Gastrocnemius medialis (tissue), 4 donors: ENCODE results near the gene ELOVL2.

Experiments
- POLR2A ChIP-seq, 2 donors: fragments of 450-650 bp; IDR thresholded peaks; one replicate each; pipeline ENCODE4 v1.6.1; 2017; ENCODE audit warnings: antibody characterized with exemption in 2 of 2, mild to moderate bottlenecking in 2 of 2, moderate library complexity in 2 of 2
- TF ChIP-seq, protein P1 (sequence below), 5 experiments: fragments of 450-650 bp in 3 of 5; fragments of 200-600 bp in 2 of 5; sonication (generic) in 2 of 5; IDR thresholded peaks in 4 of 5; conservative IDR thresholded peaks in 1 of 5; 1 replicate in 4 of 5; 2 replicates in 1 of 5; pipeline ENCODE4 v1.5.1; 2016 to 2019; ENCODE audit warnings: antibody characterized with exemption in 5 of 5, mild to moderate bottlenecking in 3 of 5, moderate library complexity in 3 of 5

DNA sequence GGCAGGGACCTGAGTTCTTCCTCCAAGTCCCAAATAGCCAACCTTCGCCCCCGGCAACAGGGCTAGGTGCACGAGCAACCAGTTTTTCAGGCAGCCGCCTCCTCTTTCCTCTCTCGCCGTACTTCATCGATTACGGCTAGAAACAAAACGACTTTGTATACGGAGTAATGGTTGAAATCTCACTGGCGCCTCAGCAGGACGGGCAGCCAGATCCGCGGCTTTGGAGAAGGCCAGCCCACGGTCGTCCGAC is 49.2 kb upstream of the ELOVL2 start:
- TF ChIP-seq, protein P1, sequence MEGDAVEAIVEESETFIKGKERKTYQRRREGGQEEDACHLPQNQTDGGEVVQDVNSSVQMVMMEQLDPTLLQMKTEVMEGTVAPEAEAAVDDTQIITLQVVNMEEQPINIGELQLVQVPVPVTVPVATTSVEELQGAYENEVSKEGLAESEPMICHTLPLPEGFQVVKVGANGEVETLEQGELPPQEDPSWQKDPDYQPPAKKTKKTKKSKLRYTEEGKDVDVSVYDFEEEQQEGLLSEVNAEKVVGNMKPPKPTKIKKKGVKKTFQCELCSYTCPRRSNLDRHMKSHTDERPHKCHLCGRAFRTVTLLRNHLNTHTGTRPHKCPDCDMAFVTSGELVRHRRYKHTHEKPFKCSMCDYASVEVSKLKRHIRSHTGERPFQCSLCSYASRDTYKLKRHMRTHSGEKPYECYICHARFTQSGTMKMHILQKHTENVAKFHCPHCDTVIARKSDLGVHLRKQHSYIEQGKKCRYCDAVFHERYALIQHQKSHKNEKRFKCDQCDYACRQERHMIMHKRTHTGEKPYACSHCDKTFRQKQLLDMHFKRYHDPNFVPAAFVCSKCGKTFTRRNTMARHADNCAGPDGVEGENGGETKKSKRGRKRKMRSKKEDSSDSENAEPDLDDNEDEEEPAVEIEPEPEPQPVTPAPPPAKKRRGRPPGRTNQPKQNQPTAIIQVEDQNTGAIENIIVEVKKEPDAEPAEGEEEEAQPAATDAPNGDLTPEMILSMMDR (IDR thresholded peaks at IDR 0.05 in 4 of 5, conservative IDR thresholded peaks at IDR 0.05 in 1 of 5), result no peak
- no peak for TF ChIP-seq POLR2A (IDR thresholded peaks at IDR 0.05)
